PC-3 (cell line): Measurements from ENCODE around the gene KIRREL1. TPM values are rescaled to one million over a fixed set of nuclear protein-coding genes. Genes with fewer than 3 reads are reported as not detected.

Experiments used
- ATAC-seq: fragments of 200-7000 bp; cut with Tn5 transposase; 2 replicates; pipeline ENCODE4 v1.9.1; 2020; ENCODE audit warnings: mild to moderate bottlenecking, moderate library complexity
- BruUV-seq: library from RNA; stranded (reverse); fragments of 400-500 nt; replicated peaks from 2 replicates; lab custom pipeline; 2021; lab: Mats Ljungman, UMichigan
- CTCF ChIA-PET: fragments of 300-600 bp; sonication (Branson Sonifier 250); formaldehyde crosslinking; loops from one replicate; lab custom pipeline; 2022; ENCODE audit warnings: antibody characterized with exemption; lab: Charles Lee
- POLR2A ChIA-PET: fragments of 300-600 bp; sonication (Branson Sonifier 250); formaldehyde crosslinking; loops from one replicate; lab custom pipeline; 2022; ENCODE audit warnings: antibody characterized with exemption; ENCODE audit not compliant: unreplicated experiment; lab: Charles Lee
- DNase-seq: peaks from one replicate; pipeline ENCODE4 v3.0.0-alpha.2; 2015
- H2AFZ ChIP-seq: fragments of 300-600 bp; sonication (generic); 2 replicates; pipeline ENCODE4 v1.6.0; 2016; ENCODE audit warnings: antibody characterized with exemption, low read length
- H3F3A ChIP-seq: fragments of 300-600 bp; sonication (generic); one replicate; pipeline ENCODE4 v1.6.0; 2017; ENCODE audit warnings: antibody characterized with exemption, low read length, control low read depth, mild to moderate bottlenecking; ENCODE audit not compliant: unreplicated experiment
- H3K27ac ChIP-seq: fragments of 300-600 bp; sonication (generic); 2 replicates; pipeline ENCODE4 v1.5.1; 2016; ENCODE audit warnings: mild to moderate bottlenecking, low read length
- H3K27me3 ChIP-seq: fragments of 300-600 bp; sonication (generic); 2 replicates; pipeline ENCODE4 v1.6.1; 2016; ENCODE audit warnings: low read length, mixed read lengths
- H3K36me3 ChIP-seq: fragments of 300-600 bp; sonication (generic); 2 replicates; pipeline ENCODE4 v1.6.1; 2016; ENCODE audit warnings: low read depth, mixed run types, low read length, mixed read lengths
- H3K4me1 ChIP-seq: fragments of 300-600 bp; sonication (generic); 2 replicates; pipeline ENCODE4 v1.5.1; 2016; ENCODE audit warnings: low read length; ENCODE audit not compliant: insufficient read depth
- H3K4me2 ChIP-seq: fragments of 300-600 bp; sonication (generic); 2 replicates; pipeline ENCODE4 v1.6.0; 2016; ENCODE audit warnings: low read length
- H3K4me3 ChIP-seq: fragments of 300-600 bp; sonication (generic); 2 replicates; pipeline ENCODE4 v1.5.1; 2016; ENCODE audit warnings: mild to moderate bottlenecking, low read length, mixed read lengths
- H3K79me2 ChIP-seq: fragments of 300-600 bp; sonication (generic); 2 replicates; pipeline ENCODE4 v1.6.1; 2017; ENCODE audit warnings: low read length, mixed read lengths
- H3K9ac ChIP-seq: fragments of 300-600 bp; sonication (generic); 2 replicates; pipeline ENCODE4 v1.6.0; 2016; ENCODE audit warnings: mild to moderate bottlenecking, low read length
- H3K9me2 ChIP-seq: fragments of 300-600 bp; sonication (generic); replicated peaks from 2 replicates; pipeline ENCODE4 v1.6.1; 2016; ENCODE audit warnings: mixed run types, low read length, mixed read lengths
- H3K9me3 ChIP-seq: fragments of 300-600 bp; sonication (generic); 2 replicates; pipeline ENCODE4 v1.6.1; 2016; ENCODE audit warnings: low read length, mixed read lengths
- H4K20me1 ChIP-seq: fragments of 300-600 bp; sonication (generic); 2 replicates; pipeline ENCODE4 v1.6.1; 2016; ENCODE audit warnings: low read length, mixed read lengths
- CTCF ChIP-seq: fragments of 300-600 bp; sonication (generic); conservative IDR thresholded peaks from 2 replicates; pipeline ENCODE4 v1.5.1; 2017; ENCODE audit warnings: antibody characterized with exemption, low read depth, mild to moderate bottlenecking, low read length
- EZH2 ChIP-seq: fragments of 300-600 bp; sonication (generic); IDR thresholded peaks from one replicate; pipeline ENCODE4 v1.6.1; 2017; ENCODE audit warnings: antibody characterized with exemption, mild to moderate bottlenecking, low read length; ENCODE audit not compliant: unreplicated experiment
- EZH2phosphoT487 ChIP-seq: fragments of 300-600 bp; sonication (generic); IDR thresholded peaks from 2 replicates; pipeline ENCODE4 v1.6.1; 2018; ENCODE audit warnings: mild to moderate bottlenecking, antibody characterized with exemption, low read length, borderline replicate concordance
- intact Hi-C: fragments of 100-400 bp; cut with micrococcal nuclease; formaldehyde crosslinking; loops from 2 replicates; pipeline ENCODE4 v1.9.0; 2023
- total RNA-seq: library from RNA; depleted of rRNA; stranded (reverse); fragments of >200 nt; gene quantifications from 2 replicates; pipeline ENCODE4 v1.2.3, GENCODE V29; 2014

Gene KIRREL1
- total RNA-seq, 1 experiment from 2014 or later: 49.8 TPM

- H4K20me1 ChIP-seq: 0 out of 2 replicates have a peak, but pooled peaks cover 3% of the 10 kb centered on the region
- BruUV-seq: no TSS peak
- ATAC-seq: peak; percentile 89
These were observed 44.5 kb downstream of the KIRREL1 start for GRCh38 chr1:158037866-158038359.

GRCh38 chr1:158038793-158039192 lies 45.3 kb downstream of the KIRREL1 start:
- TF ChIP-seq CTCF: no peak
- TF ChIP-seq EZH2phosphoT487: no peak
- no peak for TF ChIP-seq EZH2
- no peak overlapping the region for H3K27ac ChIP-seq
- H3K9me2 ChIP-seq: no peaks in the 10 kb centered on the region
- no peak overlapping the region for H3K4me3 ChIP-seq
- peaks cover 22% of the 10 kb centered on the region for H3K4me1 ChIP-seq
- H2AFZ ChIP-seq: no peak overlapping the region
- no TSS peak for BruUV-seq
- ATAC-seq (no peak), DNase-seq (no peak)
- POLR2A ChIA-PET: no interaction called here
- H4K20me1 ChIP-seq: 0 out of 2 replicates have a peak, but pooled peaks cover 3% of the 10 kb centered on the region
- no peaks in the 10 kb centered on the region for H3K36me3 ChIP-seq
- no peaks in the 10 kb centered on the region for H3K27me3 ChIP-seq
- CTCF ChIA-PET: no interaction called here
- intact Hi-C loops: no loop called here
- H3K9ac ChIP-seq: no peak overlapping the region
- H3K9me3 ChIP-seq: no peaks in the 10 kb centered on the region
- no peaks in the 10 kb centered on the region for H3F3A ChIP-seq
- no peak overlapping the region for H3K4me2 ChIP-seq
- H3K79me2 ChIP-seq: peaks cover 57% of the 10 kb centered on the region

More at GRCh38 chr1:158037866-158038359, 44.5 kb downstream of the KIRREL1 start:
- Histone ChIP-seq H3K4me3 (no peak overlapping the region), H3K4me1 (peaks cover 22% of the 10 kb centered on the region), H3F3A (no peaks in the 10 kb centered on the region), H3K9me3 (no peaks in the 10 kb centered on the region), H3K36me3 (no peaks in the 10 kb centered on the region), H2AFZ (no peak overlapping the region), H3K4me2 (peak overlapping the region; percentile 50), H3K9ac (no peak overlapping the region), H3K27me3 (no peaks in the 10 kb centered on the region), H3K79me2 (peaks cover 57% of the 10 kb centered on the region), H3K27ac (peak overlapping the region; percentile 25), H3K9me2 (no peaks in the 10 kb centered on the region)
- DNase-seq: peak; percentile 86
- POLR2A ChIA-PET: interaction anchor here (0.5 to 0.6 kb wide), 2 partner anchors 9 to 408 kb away, joined by 3 to 5 read pairs; no protein-coding TSS in a partner anchor
- CTCF ChIA-PET: interaction anchor here (0.7 to 1.3 kb wide), 2 partner anchors 45 to 46 kb away, joined by 3 to 10 read pairs; no protein-coding TSS in a partner anchor
- intact Hi-C loops: loop anchor here (1.0 kb wide), 1 partner anchor 69 kb away; no protein-coding TSS in a partner anchor
- TF ChIP-seq EZH2: no peak
- no peak for TF ChIP-seq CTCF
- TF ChIP-seq EZH2phosphoT487: no peak

GRCh38 chr1:158039380-158039779 lies 45.9 kb downstream of the KIRREL1 start:
- CTCF ChIA-PET: no interaction called here
- peaks cover 22% of the 10 kb centered on the region for H3K4me1 ChIP-seq
- POLR2A ChIA-PET: no interaction called here

More at GRCh38 chr1:158039380-158039779, 45.9 kb downstream of the KIRREL1 start:
- Histone ChIP-seq H3K4me2 (no peak overlapping the region), H2AFZ (no peak overlapping the region), H3K27ac (no peak overlapping the region), H3K9me2 (no peaks in the 10 kb centered on the region), H3K4me3 (no peak overlapping the region), H3F3A (no peaks in the 10 kb centered on the region), H3K9me3 (no peaks in the 10 kb centered on the region), H3K27me3 (no peaks in the 10 kb centered on the region), H3K36me3 (no peaks in the 10 kb centered on the region), H3K9ac (no peak overlapping the region), H3K79me2 (peaks cover 57% of the 10 kb centered on the region), H4K20me1 (0 out of 2 replicates have a peak, but pooled peaks cover 3% of the 10 kb centered on the region)
- DNase-seq (no peak), ATAC-seq (no peak)
- TF ChIP-seq EZH2phosphoT487 (no peak), EZH2 (no peak), CTCF (no peak)
- intact Hi-C loops: no loop called here
- no TSS peak for BruUV-seq
